ENCODE data around the gene THOP1.

The THOP1 gene

DNA sequence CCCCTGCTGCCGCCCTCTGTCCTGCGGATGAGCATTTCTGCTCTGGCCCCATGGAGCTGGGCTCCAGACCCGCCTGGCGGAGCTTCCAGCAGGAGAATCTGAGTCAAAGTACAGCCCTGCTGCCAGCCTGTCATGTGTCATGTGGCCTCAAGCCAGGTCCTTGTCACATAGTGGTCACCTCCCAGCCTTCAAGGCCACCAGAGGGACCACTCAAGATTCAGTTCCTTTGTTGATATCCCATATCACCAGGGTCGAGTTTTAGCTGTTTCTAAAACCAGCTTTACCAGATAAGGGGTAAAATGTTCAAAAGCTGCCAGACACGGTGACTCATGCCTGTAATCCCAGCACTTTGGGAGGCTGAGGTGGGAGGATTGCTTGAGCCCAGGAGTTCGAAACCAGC is 13.4 kb downstream of the THOP1 start:
- no peak for DNase-seq (ENCODE audit: low read depth)
- H3K4me3 ChIP-seq (ENCODE audit: low read depth, low read length) = no peak overlapping the region

DNA sequence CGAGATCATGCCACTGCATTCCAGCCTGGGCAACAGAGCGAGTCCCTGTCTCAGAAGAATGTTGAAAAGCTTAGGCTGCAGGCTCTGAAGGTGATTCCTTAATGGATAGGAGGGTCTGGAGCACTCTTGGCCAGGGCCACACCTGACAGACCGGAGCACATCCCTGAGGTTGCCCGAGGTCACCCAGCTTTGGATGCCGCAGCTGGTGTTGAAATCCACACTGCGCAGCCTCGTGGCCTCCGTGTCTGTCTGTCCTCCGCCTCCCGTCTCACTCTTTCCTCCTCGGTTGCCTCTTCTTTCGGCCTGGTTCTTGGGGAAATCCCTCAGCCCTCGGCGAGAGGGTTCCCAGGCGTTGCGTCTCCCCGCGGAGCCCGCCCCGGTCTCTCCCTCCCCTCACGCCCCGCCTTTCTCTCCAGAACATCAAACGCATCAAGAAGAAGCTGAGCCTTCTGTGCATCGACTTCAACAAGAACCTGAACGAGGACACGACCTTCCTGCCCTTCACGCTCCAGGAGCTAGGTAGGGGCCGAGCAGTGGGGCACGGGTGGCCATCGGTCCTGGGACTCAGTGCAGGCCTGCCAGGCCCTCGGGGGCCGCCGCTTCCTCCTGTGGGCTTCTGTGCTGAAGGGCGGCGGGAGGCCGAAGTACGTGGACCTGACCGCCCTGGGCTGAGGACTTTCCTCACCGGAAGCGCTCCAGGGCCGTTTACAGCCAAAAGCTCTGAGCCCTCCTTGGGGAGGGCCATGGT is 14.1 kb downstream of the THOP1 start:
- no peak for DNase-seq (ENCODE audit: low read depth)
- H3K4me3 ChIP-seq (ENCODE audit: low read depth, low read length) = no peak overlapping the region

DNA sequence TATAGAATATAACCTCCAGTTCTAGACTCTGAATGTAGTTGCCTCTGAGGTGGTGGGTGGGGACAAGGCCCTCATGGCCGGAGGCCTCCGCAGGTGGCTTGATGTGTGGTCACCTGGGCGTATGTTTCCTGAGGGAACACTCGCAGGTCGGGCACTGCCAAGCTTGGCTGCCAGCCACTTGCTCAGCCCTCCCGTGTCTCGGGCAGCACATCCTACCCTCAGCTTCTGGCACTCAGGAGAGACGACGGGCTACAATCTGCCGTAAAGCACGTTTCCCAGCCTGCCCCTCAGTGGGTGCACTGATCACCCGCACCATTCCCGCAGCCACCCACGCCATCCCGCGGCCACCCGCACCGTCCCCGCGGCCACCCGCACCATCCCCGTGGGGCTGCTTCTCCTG is 15.2 kb downstream of the THOP1 start:
- DNase-seq (ENCODE audit: low read depth) = no peak
- no peak overlapping the region for H3K4me3 ChIP-seq (ENCODE audit: low read depth, low read length)

DNA sequence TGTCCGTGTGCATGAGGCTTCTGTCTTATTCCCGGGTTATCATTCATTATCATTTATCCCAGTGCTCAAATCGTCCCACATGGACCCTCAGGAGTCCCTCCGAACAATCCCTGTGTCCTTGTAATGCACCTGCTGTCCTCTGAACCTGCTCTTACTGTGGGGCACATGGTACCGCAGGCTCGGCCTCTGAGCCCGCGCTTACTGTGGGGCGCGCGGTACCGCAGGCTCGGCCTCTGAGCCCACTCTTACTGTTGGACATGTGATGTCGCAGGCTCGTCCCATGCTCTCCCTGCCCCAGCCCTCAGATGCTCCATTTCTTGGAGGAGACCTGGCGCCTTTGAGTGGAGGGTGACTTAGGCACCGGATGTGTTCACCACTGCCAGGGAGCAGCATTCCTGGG is 17.5 kb downstream of the THOP1 start:
- no peak overlapping the region for H3K4me3 ChIP-seq (ENCODE audit: low read depth, low read length)

DNA sequence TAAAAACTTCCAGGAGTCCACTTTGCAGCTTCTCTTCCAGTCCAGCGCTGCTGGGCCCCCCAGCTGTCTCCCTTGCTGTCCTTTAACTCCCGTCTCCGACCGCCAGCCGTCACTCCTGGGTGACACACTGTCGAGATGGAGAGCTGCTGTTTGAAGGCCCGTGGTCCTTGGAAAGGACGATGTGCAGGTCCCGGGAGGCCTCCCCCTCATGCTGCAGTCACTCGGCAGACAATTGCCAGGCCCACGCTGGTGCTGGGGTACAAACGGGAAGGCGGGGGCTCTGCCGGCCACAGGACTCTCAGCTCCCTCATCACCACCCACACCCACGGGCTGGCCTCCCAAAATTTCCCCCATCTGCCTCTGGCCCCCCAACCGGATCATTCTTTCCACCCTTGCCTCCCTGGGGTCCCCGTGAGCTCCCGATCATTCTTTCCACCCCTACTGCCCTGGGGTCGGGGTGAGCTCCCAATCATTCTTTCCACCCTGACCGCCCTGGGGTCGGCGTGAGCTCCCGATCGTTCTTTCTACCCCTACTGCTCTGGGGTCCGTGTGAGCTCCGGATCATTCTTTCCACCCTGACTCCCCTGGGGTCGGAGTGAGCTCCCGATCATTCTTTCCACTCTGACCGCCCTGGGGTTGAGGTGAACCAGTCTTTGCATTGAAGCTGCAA is 18.3 kb downstream of the THOP1 start:
- no peak for DNase-seq (ENCODE audit: low read depth)
- H3K4me3 ChIP-seq (ENCODE audit: low read depth, low read length) = no peak overlapping the region

More for the DNA sequence above, 17.5 kb downstream of the THOP1 start:
- no peak for DNase-seq (ENCODE audit: low read depth)

DNA sequence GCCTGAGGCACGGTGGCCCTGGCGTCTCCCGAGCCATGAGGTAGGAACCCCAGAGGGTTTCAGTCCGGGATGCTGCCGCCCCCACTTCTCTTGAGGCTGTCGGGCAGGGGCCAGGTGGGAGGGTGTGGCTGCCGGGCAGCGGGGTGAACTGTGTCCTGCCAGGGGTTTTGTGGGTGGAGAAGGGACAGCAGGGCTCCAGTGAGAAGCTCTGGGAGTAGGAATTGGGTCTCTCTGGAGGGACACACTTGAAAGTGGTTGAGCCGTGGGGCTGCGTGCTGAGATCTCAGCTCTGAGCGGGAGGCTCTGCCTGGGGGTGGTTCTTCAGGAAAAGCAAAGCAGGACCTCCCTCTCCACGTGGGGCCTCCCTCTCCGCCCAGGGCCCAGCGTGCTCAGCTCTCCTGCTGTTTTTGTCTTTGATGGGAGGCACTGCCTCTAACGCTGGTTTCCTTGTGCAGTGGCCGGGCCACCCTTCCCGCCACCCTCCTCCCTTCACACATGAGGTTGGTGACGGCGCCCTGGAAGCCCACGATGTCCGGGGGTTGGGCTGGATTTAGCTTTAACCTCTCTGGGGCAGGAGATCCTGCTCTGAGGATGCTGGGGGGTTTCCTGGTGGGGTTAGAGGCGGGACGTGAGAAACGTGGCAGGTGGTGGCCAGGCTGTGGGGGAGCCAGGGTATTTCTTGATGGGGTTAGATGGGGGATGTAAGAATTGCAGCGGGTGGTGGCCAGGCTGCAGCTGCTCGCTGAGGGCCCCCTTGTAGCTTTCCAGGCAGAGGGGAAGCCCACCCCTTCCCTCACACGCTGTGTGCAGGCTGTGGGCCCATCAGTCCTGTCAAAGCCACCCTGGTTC is 19.1 kb downstream of the THOP1 start:
- no peak for DNase-seq (ENCODE audit: low read depth)
- no peak overlapping the region for H3K4me3 ChIP-seq (ENCODE audit: low read depth, low read length)

DNA sequence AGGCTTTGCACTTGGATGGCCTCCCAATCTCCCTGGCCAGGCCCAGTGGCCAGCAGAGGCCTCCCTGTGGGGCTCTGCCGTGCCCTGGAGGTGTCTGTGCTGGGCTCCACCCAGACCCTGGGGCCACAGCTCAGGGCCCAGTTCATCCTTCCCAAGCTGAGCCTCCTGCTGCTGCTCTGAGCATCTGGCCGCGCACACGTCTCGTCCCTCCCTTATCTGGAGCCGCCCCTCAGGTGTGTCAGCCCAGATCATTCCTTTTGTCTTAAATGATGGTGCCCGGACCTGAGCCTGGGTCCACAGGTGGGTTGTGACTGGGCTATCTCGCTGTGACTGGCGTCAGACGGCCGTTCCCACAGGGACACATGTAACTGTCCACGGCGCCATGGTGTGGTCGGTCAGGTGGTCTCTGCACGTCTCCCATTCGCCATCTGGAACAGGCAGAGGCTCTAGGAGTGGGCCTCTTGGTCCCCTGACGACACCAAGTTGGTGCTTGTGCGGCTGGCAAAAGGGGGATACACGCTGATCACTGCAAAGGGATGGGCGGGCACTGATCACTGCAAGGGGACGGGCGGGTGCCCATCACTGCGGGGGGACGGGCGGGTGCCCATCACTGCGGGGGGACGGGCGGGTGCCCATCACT is 20.1 kb downstream of the THOP1 start:
- H3K4me3 ChIP-seq (ENCODE audit: low read depth, low read length) = no peak overlapping the region
- DNase-seq (ENCODE audit: low read depth) = no peak

DNA sequence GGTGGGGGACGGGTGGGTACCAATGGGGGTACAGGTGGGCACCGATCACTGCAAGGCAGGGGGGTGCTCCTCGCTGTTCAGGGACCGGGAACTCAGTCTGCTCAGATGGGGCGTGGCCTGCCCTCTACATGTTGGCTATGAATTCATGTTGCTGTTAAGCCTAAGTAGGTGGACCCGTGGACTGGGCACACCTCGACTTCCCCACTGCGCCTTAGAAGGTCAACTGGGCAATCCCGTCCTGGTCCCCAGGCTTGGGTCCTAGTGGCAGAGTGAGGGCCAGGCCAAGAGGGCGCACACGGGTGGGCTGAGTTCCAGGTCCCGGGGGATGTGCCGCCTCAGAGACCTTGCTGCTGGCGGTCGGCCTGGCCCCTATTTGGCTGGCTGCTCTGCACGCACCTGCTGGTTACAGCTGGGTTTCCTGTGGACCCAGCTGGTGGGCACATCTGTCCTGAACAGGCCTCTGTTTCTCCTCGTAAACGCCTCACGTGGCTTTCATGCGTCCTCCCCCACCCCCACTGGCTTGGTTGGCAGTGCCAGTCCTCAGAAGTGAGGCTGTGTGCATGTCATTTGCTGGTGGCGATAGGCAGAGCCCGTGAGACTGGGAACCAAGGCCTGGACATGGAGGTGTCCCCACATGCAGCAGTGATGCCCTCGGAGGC is 20.8 kb downstream of the THOP1 start:
- H3K4me3 ChIP-seq (ENCODE audit: low read depth, low read length) = no peak overlapping the region
- DNase-seq (ENCODE audit: low read depth) = no peak

DNA sequence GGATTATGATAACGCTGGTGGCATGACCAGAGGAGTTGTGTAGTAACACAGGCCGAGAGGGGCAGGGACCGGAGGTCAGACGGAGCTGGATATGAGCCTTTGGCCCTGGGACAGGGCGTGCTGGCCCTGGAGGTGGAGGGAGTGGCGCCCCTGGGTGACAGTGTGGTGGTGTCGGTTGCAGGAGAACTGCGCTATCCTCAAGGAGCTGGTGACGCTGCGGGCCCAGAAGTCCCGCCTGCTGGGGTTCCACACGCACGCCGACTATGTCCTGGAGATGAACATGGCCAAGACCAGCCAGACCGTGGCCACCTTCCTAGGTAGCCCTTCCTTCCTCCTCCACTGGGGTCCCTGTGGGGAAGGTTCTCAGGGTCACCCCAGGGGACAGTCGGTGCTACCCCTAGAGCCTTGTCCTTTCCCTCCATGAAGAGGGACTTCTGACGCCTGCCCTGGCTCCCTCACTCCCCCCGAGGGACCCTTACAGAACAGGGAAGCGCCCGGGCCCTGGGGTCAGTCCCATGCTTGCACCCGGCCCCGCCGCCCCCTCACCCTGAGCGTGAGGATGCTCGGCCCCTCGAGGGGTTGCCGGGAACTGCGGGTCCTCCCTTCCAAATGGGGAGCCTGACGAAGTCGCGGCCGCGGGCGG is 21.6 kb downstream of the THOP1 start:
- no peak for DNase-seq (ENCODE audit: low read depth)
- no peak overlapping the region for H3K4me3 ChIP-seq (ENCODE audit: low read depth, low read length)

DNA sequence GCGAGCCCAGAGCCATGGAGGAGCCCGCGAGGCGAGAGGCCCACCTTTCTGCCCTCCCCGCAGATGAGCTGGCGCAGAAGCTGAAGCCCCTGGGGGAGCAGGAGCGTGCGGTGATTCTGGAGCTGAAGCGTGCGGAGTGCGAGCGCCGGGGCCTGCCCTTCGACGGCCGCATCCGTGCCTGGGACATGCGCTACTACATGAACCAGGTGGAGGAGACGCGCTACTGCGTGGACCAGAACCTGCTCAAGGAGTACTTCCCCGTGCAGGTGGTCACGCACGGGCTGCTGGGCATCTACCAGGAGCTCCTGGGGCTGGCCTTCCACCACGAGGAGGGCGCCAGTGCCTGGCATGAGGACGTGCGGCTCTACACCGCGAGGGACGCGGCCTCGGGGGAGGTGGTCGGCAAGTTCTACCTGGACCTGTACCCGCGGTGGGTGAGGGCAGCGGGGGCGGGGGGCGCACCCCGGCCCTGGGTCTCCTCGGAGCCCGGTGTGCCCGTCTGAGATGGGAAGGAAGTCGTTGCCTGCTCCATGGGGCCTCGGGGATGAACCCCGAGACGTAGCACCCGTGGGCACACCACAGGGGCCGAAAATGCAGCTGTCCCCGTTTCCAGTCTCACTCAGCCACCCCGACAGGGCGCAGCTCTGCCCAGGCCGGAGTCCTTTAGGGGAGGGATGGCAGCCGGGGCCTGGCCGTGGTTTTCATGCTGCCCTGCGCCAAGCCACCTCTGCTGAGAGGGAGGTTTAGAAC is 22.3 kb downstream of the THOP1 start:
- DNase-seq (ENCODE audit: low read depth) = no peak
- no peak overlapping the region for H3K4me3 ChIP-seq (ENCODE audit: low read depth, low read length)

DNA sequence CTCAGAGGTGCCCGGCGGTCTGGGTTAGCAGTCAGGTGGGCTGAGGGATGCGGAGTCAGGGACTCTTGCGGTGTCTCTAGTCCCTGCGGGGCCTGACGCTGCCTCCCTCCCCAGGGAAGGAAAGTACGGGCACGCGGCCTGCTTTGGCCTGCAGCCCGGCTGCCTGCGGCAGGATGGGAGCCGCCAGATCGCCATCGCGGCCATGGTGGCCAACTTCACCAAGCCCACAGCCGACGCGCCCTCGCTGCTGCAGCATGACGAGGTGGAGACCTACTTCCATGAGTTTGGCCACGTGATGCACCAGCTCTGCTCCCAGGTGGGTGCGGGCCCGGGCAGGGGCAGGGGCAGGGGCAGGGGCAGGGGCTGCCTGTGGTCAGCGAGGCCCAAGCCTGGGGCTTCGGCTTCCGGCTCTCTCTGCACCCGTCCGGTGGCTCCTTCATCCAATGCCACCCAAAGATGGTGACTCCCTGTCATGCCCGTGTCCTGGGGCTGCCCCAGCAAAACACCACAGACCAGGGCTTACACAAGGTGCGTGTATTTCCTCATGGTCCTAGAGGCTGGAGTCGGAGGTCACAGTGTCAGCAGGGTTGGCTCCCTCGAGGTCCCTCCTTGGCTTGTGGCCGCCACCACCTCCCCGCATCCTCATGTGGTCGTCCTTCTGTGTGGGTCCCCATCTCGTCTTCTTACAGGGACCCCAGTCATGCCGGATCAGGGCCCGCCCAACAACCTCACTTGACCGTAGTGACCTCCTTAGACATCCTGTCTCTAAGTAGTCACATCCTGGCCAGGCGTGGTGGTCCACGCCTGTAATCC is 23.0 kb downstream of the THOP1 start:
- no peak for DNase-seq (ENCODE audit: low read depth)
- H3K4me3 ChIP-seq (ENCODE audit: low read depth, low read length) = no peak overlapping the region

DNA sequence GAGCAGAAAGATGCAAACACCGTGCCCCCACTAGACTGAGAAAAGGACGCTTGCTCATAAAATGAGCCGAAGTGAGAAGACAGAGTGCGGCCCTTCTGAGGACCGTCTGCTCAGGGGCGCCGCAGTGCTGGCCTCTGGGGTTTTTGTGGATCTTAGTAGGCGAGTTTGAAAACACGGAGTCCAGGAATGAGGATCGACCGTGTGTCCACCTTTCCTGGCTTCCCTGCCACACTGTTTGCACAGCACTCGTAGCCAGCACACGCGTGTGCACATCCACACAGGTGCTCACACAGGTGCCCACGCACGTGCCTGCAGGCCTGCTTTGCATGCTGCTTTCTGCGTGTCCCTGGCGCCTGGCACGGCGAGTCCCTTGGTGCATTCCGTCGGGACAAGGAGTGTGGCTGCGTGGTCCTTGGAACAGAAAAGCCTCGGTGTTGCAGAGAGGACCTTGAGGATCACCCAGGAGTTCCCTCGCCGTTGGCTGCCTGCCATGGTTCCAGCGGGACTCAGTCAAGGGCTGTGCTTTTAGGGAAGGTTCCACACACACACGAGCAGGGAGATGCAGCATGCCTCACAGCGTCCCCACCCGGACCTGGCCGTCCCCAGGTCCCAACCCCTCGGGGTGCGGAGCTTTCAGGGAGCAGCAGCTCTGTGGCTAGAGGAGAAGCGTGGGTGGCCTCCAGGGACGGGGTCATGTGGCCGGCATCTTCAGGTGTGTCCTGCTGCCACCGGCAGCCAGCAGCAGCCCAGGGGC is 24.3 kb downstream of the THOP1 start:
- no peak overlapping the region for H3K4me3 ChIP-seq (ENCODE audit: low read depth, low read length)
- no peak for DNase-seq (ENCODE audit: low read depth)

DNA sequence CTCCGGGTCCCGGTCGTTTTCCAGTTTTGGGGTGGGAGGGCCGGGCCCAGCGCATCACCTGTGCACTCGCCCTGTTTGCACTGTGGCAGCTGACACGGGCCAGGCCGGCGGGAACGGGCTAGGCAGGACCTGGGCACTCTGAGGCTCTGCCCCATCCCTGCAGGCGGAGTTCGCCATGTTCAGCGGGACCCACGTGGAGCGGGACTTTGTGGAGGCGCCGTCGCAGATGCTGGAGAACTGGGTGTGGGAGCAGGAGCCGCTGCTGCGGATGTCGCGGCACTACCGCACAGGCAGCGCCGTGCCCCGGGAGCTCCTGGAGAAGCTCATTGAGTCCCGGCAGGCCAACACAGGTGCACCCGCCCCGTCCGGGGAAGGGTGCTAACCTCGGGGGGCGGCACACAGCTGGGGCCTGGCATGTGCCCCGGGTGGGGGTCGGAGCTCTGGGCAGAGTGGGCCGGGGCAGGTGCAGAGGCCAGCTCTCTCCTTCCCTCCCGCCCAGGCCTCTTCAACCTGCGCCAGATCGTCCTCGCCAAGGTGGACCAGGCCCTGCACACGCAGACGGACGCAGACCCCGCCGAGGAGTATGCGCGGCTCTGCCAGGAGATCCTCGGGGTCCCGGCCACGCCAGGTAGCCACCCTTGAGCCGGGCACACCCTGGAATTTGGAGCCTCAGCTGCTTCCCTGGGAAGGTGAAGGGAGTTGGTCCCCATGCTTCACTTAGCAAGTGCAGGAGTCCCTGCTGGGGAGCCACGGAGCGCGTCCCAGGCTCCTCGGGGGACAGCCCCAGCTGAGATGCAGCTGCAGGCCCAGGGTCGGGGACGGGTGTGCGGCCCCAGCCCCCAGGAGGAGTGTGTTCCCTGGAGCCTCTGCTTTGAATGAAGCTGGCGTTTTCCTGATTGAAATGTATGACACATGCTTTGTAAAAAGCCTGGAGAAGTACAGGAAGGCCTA is 25.1 kb downstream of the THOP1 start:
- DNase-seq (ENCODE audit: low read depth) = no peak
- no peak overlapping the region for H3K4me3 ChIP-seq (ENCODE audit: low read depth, low read length)

DNA sequence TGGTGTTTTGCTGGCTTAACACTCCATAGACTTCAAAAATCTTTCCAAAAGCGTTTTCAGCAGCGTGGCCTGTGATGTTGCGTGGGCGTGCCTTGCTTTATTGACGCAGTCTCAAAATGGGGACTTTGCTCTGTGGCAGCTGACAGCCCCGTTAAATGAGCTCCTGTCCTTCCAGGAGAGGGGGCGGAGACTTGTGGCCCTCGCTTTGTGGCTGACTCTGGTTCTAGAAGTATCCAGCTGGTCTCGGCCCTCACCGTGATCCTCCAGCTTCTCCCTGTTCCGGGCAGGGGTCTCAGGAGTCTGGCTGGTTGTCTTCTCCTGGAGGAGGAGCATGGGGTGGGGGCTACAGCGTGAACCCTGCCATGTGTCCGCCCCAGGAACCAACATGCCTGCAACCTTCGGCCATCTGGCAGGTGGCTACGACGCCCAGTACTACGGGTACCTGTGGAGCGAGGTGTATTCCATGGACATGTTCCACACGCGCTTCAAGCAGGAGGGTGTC is 26.0 kb downstream of the THOP1 start:
- no peak overlapping the region for H3K4me3 ChIP-seq (ENCODE audit: low read depth, low read length)
- no peak for DNase-seq (ENCODE audit: low read depth)

DNA sequence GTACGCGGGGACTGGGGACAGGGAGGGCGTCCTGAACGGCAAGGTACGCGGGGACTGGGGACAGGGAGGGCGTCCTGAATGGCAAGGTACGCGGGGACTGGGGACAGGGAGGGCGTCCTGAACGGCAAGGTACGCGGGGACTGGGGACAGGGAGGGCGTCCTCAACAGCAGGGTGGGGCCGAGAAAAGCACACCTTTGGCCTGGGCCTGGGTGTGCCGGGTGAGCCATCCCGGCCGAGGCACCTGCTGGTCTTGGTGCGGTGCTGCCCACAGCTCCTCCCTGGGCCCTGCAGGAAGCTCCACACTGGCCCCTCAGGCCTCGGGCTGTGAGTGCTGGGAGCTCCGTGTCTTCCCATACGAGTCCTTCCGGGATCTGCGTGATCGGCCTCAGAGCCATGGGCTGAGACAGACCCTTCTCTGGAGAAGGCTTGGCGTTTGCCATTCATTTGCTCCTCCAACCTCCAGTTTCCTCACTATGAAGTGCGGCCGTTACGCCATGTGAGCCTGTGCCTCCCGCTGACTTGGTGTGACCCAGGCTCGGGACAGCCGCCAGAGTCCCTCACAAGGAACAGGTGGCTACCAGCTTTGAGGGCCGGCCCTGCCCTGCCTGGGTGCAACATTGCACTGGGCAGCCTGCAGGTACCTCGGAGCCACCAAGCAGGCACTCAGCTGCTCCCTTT is 26.6 kb downstream of the THOP1 start:
- no peak for DNase-seq (ENCODE audit: low read depth)
- H3K4me3 ChIP-seq (ENCODE audit: low read depth, low read length) = no peak overlapping the region
